Activated B cell treated with CpG ODN at 0.5 μM for 24 hours (primary cell): ENCODE data around the gene PLAC8L1. TPM values are rescaled to one million over a fixed set of nuclear protein-coding genes. Genes with fewer than 3 reads are reported as not detected.

Experiments
- ATAC-seq: fragments of 200-7000 bp; cut with Tn5 transposase; one replicate; pipeline ENCODE4 v1.10.0; 2021; ENCODE audit warnings: low read depth, mild to moderate bottlenecking, moderate library complexity
- CTCF ChIA-PET: fragments of 350-600 bp; sonication (Branson Sonifier 250); formaldehyde crosslinking; loops from one replicate; lab custom pipeline; 2021; ENCODE audit warnings: antibody characterized with exemption; lab: Charles Lee
- POLR2A ChIA-PET: fragments of 350-600 bp; sonication (Branson Sonifier 250); formaldehyde crosslinking; loops from one replicate; lab custom pipeline; 2021; ENCODE audit warnings: antibody characterized with exemption; lab: Charles Lee
- DNase-seq: peaks from one replicate; pipeline ENCODE4 v3.0.0; 2022
- H3K27ac Mint-ChIP-seq: one replicate; pipeline ENCODE4 v1.8.0; 2020; ENCODE audit warnings: mixed read lengths
- H3K27me3 Mint-ChIP-seq: one replicate; pipeline ENCODE4 v1.8.0; 2021; ENCODE audit warnings: mixed read lengths
- H3K36me3 Mint-ChIP-seq: one replicate; pipeline ENCODE4 v1.8.0; 2021; ENCODE audit warnings: low read depth, mixed read lengths
- H3K4me1 Mint-ChIP-seq: one replicate; pipeline ENCODE4 v1.8.0; 2021; ENCODE audit warnings: mixed read lengths
- H3K4me3 Mint-ChIP-seq: one replicate; pipeline ENCODE4 v1.8.0; 2020; ENCODE audit warnings: mild to moderate bottlenecking, mixed read lengths
- H3K9me3 Mint-ChIP-seq: one replicate; pipeline ENCODE4 v1.8.0; 2020; ENCODE audit warnings: mixed read lengths
- CTCF ChIP-seq: fragments of 200-600 bp; IDR thresholded peaks from one replicate; pipeline ENCODE4 v1.8.0; 2022; ENCODE audit warnings: antibody characterized with exemption, mild to moderate bottlenecking
- intact Hi-C: fragments of 100-400 bp; cut with micrococcal nuclease; formaldehyde crosslinking; loops from one replicate; pipeline ENCODE4 v1.15.1; 2024
- total RNA-seq: library from RNA; stranded (reverse); gene quantifications from 2 replicates; pipeline ENCODE4 v1.2.3, GENCODE V29; 2022

The PLAC8L1 gene
- total RNA-seq, 1 donor from 2014 or later, result 0.78 TPM

GRCh38 chr5:146069780-146070099 lies 35.6 kb downstream of the PLAC8L1 start:
- ChIA-PET CTCF (no interaction called here), POLR2A (no interaction called here)
- Mint-ChIP-seq H3K27me3 (peaks cover 10% of the 10 kb centered on the region), H3K27ac (no peak overlapping the region), H3K9me3 (no peaks in the 10 kb centered on the region), H3K4me3 (no peak overlapping the region), H3K4me1 (no peaks in the 10 kb centered on the region), H3K36me3 (no peaks in the 10 kb centered on the region)
- intact Hi-C loops, result no loop called here
- ATAC-seq, result no peak
- no peak for TF ChIP-seq CTCF
- DNase-seq, result no peak

GRCh38 chr5:146068977-146069779 lies 36.2 kb downstream of the PLAC8L1 start:
- H3K27ac Mint-ChIP-seq, result no peak overlapping the region
- H3K27me3 Mint-ChIP-seq, result peaks cover 10% of the 10 kb centered on the region
- DNase-seq, result no peak
- no peak overlapping the region for H3K4me3 Mint-ChIP-seq
- ChIA-PET CTCF (no interaction called here), POLR2A (no interaction called here)
- intact Hi-C loops, result no loop called here
- ATAC-seq, result no peak
- H3K4me1 Mint-ChIP-seq, result no peaks in the 10 kb centered on the region
- no peaks in the 10 kb centered on the region for H3K36me3 Mint-ChIP-seq
- no peak for TF ChIP-seq CTCF
- no peaks in the 10 kb centered on the region for H3K9me3 Mint-ChIP-seq

- ChIA-PET CTCF (no interaction called here), POLR2A (no interaction called here)
- Mint-ChIP-seq H3K4me1 (no peaks in the 10 kb centered on the region), H3K27me3 (peaks cover 10% of the 10 kb centered on the region), H3K36me3 (no peaks in the 10 kb centered on the region), H3K27ac (no peak overlapping the region), H3K9me3 (no peaks in the 10 kb centered on the region), H3K4me3 (no peak overlapping the region)
- TF ChIP-seq CTCF, result no peak
- ATAC-seq (no peak), DNase-seq (no peak)
- intact Hi-C loops, result no loop called here
Measured at GRCh38 chr5:146068206-146068605, 37.2 kb downstream of the PLAC8L1 start.

- ChIA-PET CTCF (no interaction called here), POLR2A (no interaction called here)
- H3K27ac Mint-ChIP-seq, result no peak overlapping the region
- H3K36me3 Mint-ChIP-seq, result no peaks in the 10 kb centered on the region
- ATAC-seq (no peak), DNase-seq (no peak)
- H3K9me3 Mint-ChIP-seq, result no peaks in the 10 kb centered on the region
- H3K4me3 Mint-ChIP-seq, result no peak overlapping the region
- TF ChIP-seq CTCF, result no peak
- intact Hi-C loops, result no loop called here
- H3K27me3 Mint-ChIP-seq, result peaks cover 8% of the 10 kb centered on the region
- H3K4me1 Mint-ChIP-seq, result no peaks in the 10 kb centered on the region
Measured at GRCh38 chr5:146066968-146067367, 38.4 kb downstream of the PLAC8L1 start.

- TF ChIP-seq CTCF, result no peak
- ChIA-PET POLR2A (no interaction called here), CTCF (no interaction called here)
- no peak overlapping the region for H3K27ac Mint-ChIP-seq
- no peaks in the 10 kb centered on the region for H3K9me3 Mint-ChIP-seq
- H3K36me3 Mint-ChIP-seq, result no peaks in the 10 kb centered on the region
- no peak for ATAC-seq
- DNase-seq, result no peak
- no peaks in the 10 kb centered on the region for H3K4me1 Mint-ChIP-seq
- H3K4me3 Mint-ChIP-seq, result no peak overlapping the region
- intact Hi-C loops, result no loop called here
- peaks cover 3% of the 10 kb centered on the region for H3K27me3 Mint-ChIP-seq
Measured at GRCh38 chr5:146060221-146060585, 45.2 kb downstream of the PLAC8L1 start.
